GM18505 (cell line): ENCODE data around the gene N4BP2.
"Not testable (repeated sequence)": the region's sequence is repeated elsewhere in the genome, so short reads cannot be mapped to it uniquely, and the experiment has no call there.

Source experiments
- ATAC-seq: cut with Tn5 transposase; IDR thresholded peaks from one replicate; pipeline ENCODE4 v1.9.1; 2021; ENCODE audit not compliant: unreplicated experiment
- POLR2A ChIP-seq: IDR thresholded peaks from 4 replicates; pipeline ENCODE4 v1.6.1; 2011; ENCODE audit warnings: borderline replicate concordance; ENCODE audit not compliant: insufficient read depth, insufficient read length; ENCODE audit errors: extremely low read depth

The N4BP2 gene

GRCh38 chr4:40056716-40057585 is at the start of gene N4BP2:
Gene N4BP2, plus strand, starts transcription at chr4:40056850. Its CDS starts 40,491 bp downstream, at chr4:40097341.
- TF ChIP-seq POLR2A = peak; percentile 66
- ATAC-seq = peak; percentile 54

GRCh38 chr4:40016007-40016406 is 40.6 kb upstream of the N4BP2 start:
- no peak for ATAC-seq
- TF ChIP-seq POLR2A = no peak

- TF ChIP-seq POLR2A = no peak
- ATAC-seq = no peak
Observed at GRCh38 chr4:40020221-40020620, 36.4 kb upstream of the N4BP2 start.

- ATAC-seq = not testable (repeated sequence)
Observed at GRCh38 chr4:40021116-40021515, 35.5 kb upstream of the N4BP2 start.

- ATAC-seq = not testable (repeated sequence)
Observed at GRCh38 chr4:40024049-40024448, 32.6 kb upstream of the N4BP2 start.

GRCh38 chr4:40032785-40033184 is 23.9 kb upstream of the N4BP2 start:
- no peak for TF ChIP-seq POLR2A
- ATAC-seq = no peak

GRCh38 chr4:40033613-40034012 is 23.0 kb upstream of the N4BP2 start:
- no peak for ATAC-seq
- TF ChIP-seq POLR2A = no peak

GRCh38 chr4:40038977-40039376 is 17.7 kb upstream of the N4BP2 start:
- TF ChIP-seq POLR2A = no peak

GRCh38 chr4:40040908-40041307 is 15.7 kb upstream of the N4BP2 start:
- no peak for ATAC-seq
- TF ChIP-seq POLR2A = no peak

More at GRCh38 chr4:40038977-40039376, 17.7 kb upstream of the N4BP2 start:
- no peak for ATAC-seq

GRCh38 chr4:40043786-40044185 is 12.9 kb upstream of the N4BP2 start:
- no peak for TF ChIP-seq POLR2A
- no peak for ATAC-seq

- ATAC-seq = no peak
- no peak for TF ChIP-seq POLR2A
Observed at GRCh38 chr4:40046311-40046980, 10.2 kb upstream of the N4BP2 start.

- ATAC-seq = no peak
- TF ChIP-seq POLR2A = no peak
Observed at GRCh38 chr4:40053161-40053560, 3.5 kb upstream of the N4BP2 start.

GRCh38 chr4:40055511-40055862 is 1.2 kb upstream of the N4BP2 start:
- peak; percentile 1 for ATAC-seq
- no peak for TF ChIP-seq POLR2A
